ENCODE measurements around the gene BID.

BID gene

GRCh38 chr22:17803609-17804270 lies 29.5 kb upstream of the BID start:
- TF ChIP-seq CTCF (IDR thresholded peaks at IDR 0.05): no peak
- intact Hi-C loops (cut with DNase I; ENCODE audit: low total_unique reads): no loop called here
- no peak for DNase-seq

GRCh38 chr22:17802822-17803221 lies 28.6 kb upstream of the BID start:
- no peak overlapping the region for H3K27ac ChIP-seq
- peaks cover 34 to 50% (median 49%) of the 10 kb centered on the region in 3 donors for H3K36me3 ChIP-seq
- TF ChIP-seq CTCF (IDR thresholded peaks at IDR 0.05): no peak
- DNase-seq: no peak
- no peaks in the 10 kb centered on the region for H3K9me3 ChIP-seq
- H3K4me1 ChIP-seq: no peaks in the 10 kb centered on the region
- no peak overlapping the region for H3K4me3 ChIP-seq
- H3K27me3 ChIP-seq: no peaks in the 10 kb centered on the region
- intact Hi-C loops (cut with DNase I; ENCODE audit: low total_unique reads): no loop called here

More at GRCh38 chr22:17803609-17804270, 29.5 kb upstream of the BID start:
- H3K27ac ChIP-seq: no peak overlapping the region
- no peaks in the 10 kb centered on the region for H3K4me1 ChIP-seq
- no peaks in the 10 kb centered on the region for H3K9me3 ChIP-seq
- peaks cover 43 to 59% (median 58%) of the 10 kb centered on the region in 3 donors for H3K36me3 ChIP-seq
- no peak overlapping the region for H3K4me3 ChIP-seq
- no peaks in the 10 kb centered on the region for H3K27me3 ChIP-seq

GRCh38 chr22:17802411-17802810 lies 28.1 kb upstream of the BID start:
- intact Hi-C loops (cut with DNase I; ENCODE audit: low total_unique reads): no loop called here
- Histone ChIP-seq H3K27me3 (no peaks in the 10 kb centered on the region), H3K4me3 (no peak overlapping the region), H3K4me1 (no peaks in the 10 kb centered on the region), H3K27ac (no peak overlapping the region), H3K36me3 (peaks cover 31 to 46% (median 45%) of the 10 kb centered on the region in 3 donors), H3K9me3 (no peaks in the 10 kb centered on the region)
- DNase-seq: no peak
- TF ChIP-seq CTCF (IDR thresholded peaks at IDR 0.05): no peak

- H3K4me1 ChIP-seq: no peaks in the 10 kb centered on the region
- intact Hi-C loops (cut with DNase I; ENCODE audit: low total_unique reads): no loop called here
- H3K27ac ChIP-seq: no peak overlapping the region
- TF ChIP-seq CTCF (IDR thresholded peaks at IDR 0.05): no peak
- no peak for DNase-seq
- no peak overlapping the region for H3K4me3 ChIP-seq
- no peaks in the 10 kb centered on the region for H3K9me3 ChIP-seq
- peaks cover 7 to 41% (median 26%) of the 10 kb centered on the region in 3 donors for H3K36me3 ChIP-seq
- no peaks in the 10 kb centered on the region for H3K27me3 ChIP-seq
These were observed 23.7 kb upstream of the BID start for GRCh38 chr22:17797721-17798559.

GRCh38 chr22:17796695-17797094 lies 22.4 kb upstream of the BID start:
- no peak overlapping the region for H3K4me3 ChIP-seq
- intact Hi-C loops (cut with DNase I; ENCODE audit: low total_unique reads): no loop called here
- peaks cover 7 to 52% (median 32%) of the 10 kb centered on the region in 3 donors for H3K36me3 ChIP-seq
- H3K27me3 ChIP-seq: no peaks in the 10 kb centered on the region
- no peaks in the 10 kb centered on the region for H3K4me1 ChIP-seq
- H3K9me3 ChIP-seq: no peaks in the 10 kb centered on the region
- H3K27ac ChIP-seq: no peak overlapping the region
- no peak for DNase-seq
- no peak for TF ChIP-seq CTCF (IDR thresholded peaks at IDR 0.05)
